NCI-H524 (cell line): ENCODE measurements around the gene PEAK1.
"Not testable (repeated sequence)": the region's sequence is repeated elsewhere in the genome, so short reads cannot be mapped to it uniquely, and the experiment has no call there.

Source experiments
- DNase-seq, 2 experiments: peaks; one replicate each; lab custom pipeline; 2025; lab: John Stamatoyannopoulos, UW

PEAK1 gene

DNA sequence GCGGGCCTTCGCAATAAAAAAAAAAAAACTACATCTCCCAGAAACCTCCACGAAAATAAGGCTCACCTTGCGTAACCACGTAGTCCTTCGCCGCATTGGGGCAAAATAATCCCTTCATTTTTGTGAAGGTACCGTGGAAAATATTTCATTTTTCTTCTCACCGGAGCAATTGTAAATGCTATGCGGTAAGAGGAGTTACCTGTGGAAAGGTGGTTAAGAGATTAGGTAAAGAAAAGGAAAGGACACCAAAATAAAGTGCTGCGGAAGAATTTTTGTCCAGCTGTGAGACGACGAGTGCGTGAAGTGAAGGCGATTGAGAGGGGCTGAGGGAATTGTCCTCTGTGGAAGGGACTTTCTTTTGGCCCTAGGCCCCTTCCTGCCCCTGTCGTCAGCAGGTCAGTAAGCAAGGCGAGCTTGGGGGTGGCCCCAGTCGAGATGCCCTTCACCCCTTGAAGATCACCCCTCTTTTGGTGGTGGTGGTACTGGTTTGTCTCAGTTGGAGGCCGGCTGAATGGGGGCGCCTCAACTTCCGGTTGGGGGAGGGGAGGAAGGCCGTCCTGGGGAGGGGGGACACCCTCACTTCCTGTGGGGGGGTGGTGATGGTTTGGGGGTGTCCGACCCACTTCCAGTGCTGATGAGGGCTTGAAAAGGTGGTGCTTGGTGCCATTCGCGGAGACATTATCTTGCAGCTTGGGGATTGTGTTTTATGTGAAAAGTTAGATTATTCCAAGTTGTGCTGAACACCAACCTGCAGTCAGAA, 886 bp upstream of the PEAK1 start, which contains the start of gene HMG20A:
Gene HMG20A, plus strand, starts transcription at position 279 of the 760 bp plus-strand sequence. CDS start 37,520 bp downstream, outside the sequence.
- DNase-seq = peak; percentile 82 to 89

DNA sequence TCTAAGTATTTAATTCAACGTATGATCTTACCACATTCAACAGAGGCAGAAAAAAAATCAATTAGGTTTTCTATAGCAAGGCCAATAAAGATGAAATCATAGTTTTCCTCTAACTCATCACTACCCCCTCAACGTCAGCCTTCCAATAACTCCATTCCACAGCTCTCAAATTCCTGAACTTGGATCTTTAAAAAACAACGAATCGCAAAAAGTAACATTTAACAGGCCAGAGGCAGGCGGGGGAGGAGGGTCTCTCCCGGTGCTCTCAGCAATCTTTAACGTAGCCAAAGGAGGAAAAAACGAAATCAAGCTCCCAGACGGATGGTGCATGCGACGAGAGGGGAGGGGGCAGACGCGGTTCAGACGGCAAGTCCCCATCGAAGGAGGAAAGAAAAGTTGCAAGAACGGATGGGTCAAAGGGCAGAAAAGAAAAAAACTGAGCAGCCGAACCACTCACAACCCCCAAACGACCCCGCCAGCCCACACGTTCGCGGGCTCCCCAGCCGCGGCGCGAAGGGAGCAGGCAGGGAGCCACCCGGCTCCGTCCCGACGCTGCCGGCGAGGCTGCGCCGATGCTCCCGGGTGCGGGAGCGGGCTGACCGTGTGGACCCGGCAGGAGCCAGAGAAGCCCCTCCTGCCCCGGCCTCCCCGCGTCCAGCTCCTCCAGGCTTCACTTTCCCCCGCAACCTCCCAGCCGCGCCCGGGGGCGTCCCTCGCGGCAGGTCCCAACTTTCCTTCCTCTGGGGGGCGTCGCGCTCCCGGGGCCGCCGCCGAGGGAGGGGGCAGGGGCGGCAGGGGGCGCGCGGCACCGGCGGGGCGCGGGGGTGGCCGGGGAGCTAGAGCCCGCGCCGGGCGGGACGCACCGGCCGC, 703 bp downstream of the PEAK1 start:
- peak in 1 of 2 experiments; percentile 48 for DNase-seq

DNA sequence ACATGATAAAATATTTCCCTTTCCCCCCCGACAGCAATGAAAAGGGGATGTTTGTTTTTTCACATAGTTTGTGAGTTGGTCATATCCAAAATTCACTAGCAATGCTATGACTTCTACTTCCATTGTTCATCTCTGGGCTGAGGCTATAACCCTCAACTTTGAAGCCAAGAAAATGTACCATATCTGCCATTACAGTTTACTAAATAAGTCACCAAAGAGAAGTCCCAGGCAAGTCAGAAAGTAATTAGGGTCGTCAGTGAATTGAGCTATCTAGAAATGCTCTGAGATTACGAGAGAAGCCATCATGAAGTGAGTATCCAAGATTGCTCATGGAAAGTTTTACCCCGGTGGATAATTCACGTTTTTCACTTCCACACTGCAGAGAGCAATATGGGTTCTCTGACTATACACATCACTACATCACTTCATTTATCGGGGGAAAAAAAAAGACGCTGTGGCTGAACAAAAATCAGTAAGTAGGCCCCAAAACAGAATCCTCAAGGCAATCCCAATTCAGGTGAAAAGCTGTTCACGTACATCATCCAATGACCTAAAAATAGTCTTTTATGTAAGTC, 1.4 kb downstream of the PEAK1 start:
- no peak for DNase-seq

DNA sequence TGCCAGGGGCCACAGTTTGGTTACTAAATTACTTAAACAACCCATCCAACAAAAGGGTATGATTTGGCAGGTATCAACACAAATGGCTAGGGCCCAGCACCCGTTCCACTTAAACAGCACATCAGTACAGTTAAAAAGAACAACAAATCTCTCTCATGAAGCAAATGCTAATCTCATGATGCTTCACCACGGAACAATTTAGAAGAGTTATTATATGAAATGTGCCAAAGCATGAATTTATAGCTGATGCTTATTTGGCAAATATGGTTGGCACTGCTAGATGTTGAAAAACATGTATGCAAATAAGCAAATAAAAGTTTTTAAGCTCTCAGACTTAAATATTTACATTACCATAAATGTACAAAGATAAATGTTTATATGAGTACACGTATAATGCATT, 2.3 kb downstream of the PEAK1 start:
- DNase-seq = no peak

DNA sequence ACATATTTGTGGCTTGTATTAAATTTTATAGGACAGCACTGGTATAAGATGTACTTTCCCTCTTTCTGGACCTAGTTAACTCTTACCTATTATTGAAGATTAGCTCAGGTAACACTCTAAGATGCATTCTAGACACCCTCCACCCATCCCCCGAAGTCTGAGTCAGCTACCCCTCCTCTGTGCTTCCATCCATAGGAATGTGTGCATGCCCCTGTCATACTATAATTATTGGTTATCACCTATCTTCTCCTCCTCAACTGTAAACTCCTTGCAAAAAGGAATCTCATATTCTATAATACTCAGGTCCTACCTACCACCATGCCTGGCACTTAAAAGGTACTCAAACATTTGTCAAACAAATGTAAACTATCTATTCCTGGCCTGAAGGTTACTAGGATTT, 3.0 kb downstream of the PEAK1 start:
- no peak for DNase-seq

DNA sequence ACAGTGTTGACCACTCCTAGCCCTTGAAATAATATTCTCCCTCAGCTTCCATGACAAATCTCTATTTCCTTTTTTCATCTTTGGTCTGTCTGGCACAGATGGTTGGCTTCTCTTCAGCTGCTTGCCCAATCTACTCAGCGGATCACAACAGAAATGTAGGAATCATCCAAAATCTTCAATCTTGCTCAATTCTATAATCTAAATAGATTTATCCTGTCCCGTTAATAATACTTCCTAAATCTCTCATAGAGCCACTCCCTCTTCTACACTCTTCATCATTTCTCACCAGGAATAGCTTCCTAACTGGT, 3.8 kb downstream of the PEAK1 start:
- no peak for DNase-seq

DNA sequence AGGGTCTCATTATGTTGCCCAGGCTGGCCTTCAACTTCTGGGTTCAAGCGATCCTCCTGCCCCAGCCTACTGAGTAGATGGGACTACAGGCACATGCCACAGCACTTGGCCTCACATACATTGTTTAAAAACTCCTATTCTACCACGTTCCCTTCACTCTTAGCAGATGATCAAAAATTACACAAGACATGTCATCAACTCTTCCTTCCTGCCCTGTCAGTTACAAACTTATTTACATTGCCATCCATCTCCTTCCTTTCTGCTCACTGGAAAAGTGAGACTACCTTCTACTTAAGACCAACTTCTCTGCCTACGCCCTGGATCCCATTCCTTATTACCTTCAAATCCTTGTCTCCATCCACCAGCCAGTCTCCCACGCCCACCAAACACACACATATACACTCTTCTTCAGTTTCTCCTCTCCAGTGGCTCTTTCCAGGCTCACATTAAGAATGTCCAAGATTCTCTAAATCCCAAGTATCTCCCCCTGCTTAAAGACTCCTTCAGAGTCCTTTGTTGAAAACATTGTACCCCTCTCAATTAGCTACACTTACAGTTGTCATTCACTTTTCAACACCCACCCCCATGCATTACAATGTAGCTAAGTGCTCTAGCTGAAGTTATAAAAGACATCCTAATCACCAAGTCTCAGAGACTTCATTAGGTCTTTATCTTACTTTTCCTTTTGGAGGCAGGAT, 4.3 kb downstream of the PEAK1 start:
- DNase-seq = no peak

DNA sequence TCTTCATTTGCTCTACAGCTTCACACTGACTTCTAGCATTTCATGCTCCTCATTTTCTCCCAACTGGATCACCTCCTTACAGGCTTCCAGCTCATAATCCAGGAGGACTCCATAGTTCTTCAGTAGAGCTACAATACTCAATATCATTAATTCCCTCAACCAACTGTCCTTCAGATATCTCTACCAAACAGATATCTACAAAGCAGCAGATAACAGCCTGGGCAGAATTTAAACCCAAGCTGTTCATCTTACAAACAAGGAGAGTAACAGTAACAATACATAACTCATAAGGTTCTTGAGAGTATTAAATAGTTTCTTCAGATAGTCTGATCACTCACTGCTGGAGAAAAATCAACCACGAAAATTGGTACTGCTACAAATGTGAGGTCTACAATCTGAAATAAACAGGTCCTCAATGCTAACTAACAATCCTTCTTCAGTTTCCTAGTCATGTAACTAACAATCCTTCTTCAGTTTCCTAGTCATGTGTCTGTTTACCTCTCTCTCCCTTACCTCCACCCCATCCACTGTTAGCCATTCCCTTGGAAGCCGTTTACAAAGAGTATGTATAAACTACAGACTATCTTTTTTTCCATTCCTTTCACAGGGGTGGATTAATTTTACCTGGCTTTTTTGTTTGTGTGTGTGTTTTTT, 5.0 kb downstream of the PEAK1 start:
- DNase-seq = no peak

DNA sequence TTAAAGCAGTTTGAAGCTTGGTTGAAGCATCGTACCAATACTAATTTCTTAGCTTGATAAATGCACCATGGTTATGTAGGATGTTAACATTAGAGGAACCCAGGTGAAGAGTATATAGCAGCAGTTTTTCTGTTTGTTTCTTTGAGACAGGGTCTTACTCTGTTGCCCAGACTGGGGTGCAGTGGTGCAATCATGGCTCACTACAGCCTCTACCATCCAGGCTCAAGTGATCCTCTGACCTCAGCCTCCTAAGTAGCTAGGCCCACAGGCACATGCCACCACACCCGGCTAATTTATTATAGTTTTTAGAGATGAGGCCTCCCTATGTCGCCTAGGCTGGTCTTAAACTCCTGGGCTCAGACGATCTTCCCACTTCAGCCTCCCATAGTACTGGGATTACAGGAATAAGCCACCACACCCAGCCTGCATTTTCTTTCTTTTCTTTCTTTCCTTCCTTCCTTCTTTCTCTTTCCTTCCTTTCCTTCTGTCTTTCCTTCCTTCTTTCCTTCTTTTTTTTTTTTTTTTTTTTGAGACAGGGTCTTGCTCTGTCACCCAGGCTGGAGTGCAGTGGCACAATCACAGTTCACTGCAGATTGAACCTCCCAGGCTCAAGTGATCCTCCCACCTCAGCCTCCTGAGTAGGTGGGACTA, 6.1 kb downstream of the PEAK1 start:
- no peak for DNase-seq

DNA sequence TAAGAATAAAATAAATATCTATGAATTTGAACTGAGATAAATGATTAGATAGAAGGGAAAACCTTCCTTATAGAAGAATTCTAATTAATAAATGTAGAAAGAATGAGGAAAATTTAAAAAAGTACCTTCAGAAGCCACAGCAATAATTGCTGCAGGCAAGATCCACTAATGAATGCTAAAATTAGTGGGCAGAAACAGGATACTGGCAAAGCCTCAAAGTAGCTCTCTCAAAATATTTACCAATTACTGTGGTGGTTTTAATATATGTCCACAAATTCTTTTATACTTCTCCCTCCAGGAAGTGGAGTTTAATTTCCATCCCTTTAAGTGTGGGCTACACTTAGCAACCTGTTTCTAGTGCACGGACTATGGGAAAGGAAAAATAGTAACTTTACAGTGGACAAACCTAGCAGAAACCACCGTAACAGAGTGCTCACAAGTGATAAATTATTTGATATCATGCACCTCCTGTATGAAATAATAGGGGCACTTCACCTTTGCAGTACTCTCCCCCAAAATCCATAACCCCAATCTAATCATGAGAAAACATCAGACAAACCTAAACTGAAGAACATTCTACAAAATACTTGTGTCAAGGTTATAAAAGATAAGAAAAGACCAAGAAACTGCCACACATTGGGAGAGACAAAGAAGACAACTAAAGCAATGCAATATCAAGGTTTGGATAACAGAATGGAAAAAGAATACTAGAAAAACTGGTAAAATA, 6.8 kb downstream of the PEAK1 start:
- DNase-seq = no peak

DNA sequence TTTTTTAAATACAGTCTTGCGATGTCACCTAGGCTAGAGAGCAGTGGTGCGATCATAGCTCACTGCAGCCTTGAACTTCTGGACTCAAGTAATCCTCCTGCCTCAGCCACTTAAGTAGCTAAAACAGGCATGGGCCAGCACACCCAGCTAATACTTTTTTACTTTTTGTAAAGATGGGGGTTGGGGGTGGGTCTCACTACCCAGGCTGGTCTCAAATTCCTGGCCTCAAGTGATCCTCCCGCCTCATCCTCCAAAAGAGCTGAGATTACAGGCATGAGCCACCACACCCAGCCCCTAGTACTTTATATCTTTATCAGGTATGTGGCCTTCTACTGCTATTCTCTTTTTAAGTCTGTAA, 8.3 kb downstream of the PEAK1 start:
- no peak for DNase-seq

DNA sequence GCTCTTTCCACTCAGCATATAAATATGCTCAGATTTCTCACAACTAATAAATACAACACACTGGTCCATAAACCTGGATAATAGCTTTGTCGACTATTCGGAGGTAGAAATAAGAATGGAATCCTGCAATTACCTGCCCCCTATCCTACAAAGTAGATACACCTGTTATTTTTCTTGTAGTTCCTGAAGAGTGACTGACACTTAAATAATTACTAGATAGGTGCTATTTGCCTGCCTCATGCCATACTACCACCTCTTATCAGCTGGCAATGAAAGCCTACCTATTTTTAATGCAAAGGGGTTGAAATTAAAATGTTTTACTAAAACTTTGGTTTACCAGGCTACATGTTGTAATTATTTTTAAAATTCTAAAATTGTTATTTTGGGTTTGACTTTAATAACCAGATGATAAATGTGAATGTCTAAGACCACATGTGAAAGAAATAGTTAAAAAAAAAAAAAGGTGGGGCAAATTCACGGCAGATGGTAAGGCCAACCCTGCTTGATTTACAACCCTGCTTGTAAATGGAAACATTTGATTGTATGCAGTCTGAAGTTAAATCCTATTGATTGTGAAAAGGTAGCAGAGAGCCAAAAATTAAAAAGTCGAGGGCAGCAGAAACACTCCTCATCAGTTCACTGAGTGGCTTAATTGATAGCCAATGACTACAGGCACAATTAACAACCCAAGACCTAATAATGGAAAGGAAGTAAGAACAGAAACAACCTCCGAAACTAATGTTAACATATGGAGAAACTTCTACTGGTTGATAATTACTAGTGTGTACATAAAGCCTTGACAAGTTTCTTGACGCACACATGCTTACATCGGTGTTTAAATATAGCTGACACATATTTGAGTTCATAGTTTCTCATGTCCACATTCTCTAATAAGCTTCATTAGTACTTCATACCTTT, 8.9 kb downstream of the PEAK1 start:
- peak in 1 of 2 experiments; percentile 26 for DNase-seq

DNA sequence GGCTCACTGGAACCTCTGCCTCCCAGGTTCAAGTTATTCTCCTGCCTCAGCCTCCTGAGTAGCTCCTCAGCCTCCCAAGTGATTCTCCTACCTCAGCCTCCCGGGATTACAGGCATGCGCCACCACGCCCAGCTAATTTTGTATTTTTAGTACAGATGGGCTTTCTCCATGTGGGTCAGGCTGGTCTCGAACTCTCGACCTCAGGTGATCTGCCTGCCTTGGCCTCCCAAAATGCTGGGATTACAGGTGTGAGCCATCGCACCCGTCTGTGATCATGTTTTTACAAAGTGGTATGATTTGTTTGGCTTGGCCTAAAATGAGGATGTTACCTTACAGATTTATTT, 9.8 kb downstream of the PEAK1 start:
- DNase-seq = not testable (repeated sequence)

DNA sequence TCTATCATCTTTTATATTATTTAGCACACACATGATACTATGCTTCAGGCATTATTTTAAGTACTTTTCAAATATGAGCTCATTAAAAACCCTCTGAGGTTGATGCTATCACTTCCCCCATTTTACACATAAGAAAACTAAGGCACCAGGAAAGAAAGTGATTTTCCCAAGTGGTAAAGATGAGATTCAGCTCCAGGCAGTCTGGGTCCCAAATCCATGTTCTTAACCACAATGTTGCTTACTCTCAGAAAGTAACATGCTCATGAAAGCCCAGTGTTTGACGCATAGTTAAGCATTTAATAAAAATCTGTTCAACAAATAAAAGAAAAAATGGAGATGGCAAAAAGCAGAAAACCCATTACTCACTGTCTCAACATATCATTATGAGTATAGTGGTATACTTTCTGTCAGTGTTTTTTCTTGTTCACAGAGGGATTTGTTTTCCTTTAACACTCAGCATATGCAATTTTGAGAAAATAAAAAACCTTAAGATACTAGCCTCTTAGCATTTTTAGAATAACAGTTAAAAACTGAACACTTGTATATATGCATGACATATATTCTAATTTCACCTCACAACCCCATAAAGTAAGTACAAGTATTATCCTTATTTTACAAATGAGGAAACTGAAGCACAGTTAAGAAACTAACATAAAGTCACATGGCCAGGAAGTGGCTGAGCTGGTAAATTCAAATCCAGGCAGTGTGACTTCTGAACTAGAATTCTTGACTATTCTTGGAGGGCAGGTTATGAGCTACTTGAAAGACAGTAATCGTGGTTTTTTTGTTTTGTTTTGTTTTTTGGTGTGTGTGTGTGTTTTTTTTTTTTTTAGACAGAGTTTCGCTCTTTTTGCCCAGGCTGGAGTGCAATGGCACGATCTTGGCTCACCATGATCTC, 10.4 kb downstream of the PEAK1 start:
- DNase-seq = no peak

DNA sequence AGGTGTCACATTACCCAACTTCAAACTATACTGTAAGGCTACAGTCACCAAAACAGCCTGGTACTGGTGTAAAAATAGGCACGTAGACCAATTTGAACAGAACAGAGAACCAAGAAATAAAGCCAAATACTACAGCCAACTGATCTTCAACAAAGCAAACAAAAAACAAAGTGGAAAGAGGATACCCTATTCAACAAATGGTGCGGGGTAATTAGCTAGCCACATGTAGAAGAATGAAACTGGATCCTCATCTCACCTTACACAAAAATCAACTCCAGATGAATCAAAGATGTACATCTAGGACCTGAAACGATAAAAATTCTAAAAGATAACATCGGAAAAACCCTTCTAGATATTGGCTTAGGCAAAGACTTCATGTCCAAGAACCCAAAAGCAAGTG, 13.1 kb downstream of the PEAK1 start:
- DNase-seq = no peak

DNA sequence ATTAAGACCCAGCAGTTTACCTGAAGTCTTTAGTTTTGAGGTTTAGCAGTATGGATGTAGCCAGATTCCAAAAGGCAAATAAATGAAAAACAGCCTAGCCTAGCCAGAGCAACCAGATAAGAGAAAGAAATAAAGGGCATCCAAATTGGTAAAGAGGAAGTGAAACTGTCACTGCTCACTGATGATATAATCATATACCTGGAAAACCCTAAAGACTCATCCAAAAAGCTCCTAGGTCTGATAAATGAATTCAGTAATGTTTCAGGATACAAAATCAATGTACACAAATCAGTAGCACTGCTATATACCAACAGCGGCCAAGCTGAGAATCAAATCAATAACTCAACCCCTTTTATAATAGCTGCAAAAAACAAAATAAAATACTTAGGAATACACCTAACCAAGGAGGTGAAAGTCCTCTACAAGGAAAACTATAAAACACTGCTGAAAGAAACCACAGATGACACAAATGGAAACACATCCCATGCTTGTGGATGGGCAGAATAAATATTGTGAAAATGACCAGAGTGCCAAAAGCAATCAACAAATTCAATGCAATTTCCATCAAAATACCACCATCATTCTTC, 13.6 kb downstream of the PEAK1 start:
- not testable (repeated sequence) for DNase-seq

DNA sequence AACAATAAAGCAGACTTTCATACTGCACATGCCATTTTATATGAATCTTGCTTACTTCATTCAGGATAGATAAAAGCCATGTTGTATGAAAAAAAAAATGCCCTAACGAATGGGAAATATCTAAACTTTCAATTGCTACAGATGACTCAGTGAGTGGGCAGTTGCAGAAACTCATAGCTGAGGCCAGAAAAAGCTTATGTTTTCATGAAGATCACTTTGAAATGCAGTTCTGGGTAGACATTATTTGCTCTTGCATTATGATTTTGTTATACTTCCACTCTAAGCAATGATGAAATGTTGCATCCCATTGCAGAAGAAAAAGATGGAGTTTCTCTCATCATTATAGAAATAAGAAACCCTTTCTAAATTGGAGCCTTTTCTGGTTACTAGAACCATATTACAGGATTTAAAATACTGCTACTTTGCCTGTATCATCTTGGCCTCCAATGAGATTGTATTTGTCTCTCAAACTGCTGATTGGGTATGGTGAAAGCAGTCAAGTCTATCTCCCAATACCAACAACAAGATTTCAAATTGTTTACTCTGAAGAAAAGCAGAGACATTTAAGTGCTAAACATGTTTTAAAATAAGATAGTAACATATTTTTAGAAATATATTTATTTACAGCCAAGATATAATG, 17.0 kb downstream of the PEAK1 start:
- DNase-seq = no peak

DNA sequence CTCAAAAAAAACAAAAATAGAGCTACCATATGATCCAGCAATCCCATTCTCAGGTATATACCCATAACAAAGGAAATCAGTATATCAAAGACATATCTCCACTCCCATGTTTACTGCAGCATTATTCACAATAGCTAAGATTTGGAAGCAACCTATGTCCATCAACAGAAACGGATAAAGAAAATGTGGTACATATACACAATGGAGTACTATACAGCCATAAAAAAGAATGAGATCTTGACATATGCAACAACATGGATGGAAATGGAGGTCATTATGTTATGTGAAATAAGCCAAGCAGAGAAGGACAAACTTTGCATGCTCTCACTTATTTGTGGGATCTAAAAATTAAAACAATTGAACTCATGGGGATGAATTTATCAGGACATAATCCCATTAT, 19.6 kb downstream of the PEAK1 start:
- DNase-seq = no peak
